HG02943 (cell line): ENCODE results near the gene PLXNA2.
A peak's percentile ranks its signal among the peaks of the same experiment; 100 is the strongest.

Experiments used
- ATAC-seq: cut with Tn5 transposase; IDR thresholded peaks from one replicate; pipeline ENCODE4 v1.9.1; 2021; ENCODE audit warnings: mild to moderate bottlenecking, low read depth, moderate library complexity; ENCODE audit not compliant: unreplicated experiment

Gene PLXNA2

DNA sequence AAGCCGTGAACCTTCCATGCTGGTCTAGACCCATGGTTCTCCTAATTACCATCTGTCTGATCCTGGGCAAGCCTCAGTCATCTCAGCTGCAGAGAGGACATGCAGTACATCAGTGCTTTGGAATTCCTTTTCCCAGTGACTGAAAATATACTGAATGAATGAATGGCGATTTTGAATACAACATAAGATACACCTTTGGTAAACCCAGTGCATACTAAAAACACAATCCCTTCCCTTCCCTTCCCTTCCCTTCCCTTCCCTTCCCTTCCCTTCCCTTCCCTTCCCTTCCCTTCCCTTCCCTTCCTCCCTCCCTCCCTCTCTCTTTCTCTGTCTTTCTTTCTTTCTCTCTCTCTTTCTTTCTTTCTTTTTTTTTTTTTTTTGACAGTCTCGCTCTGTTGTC is 21.3 kb upstream of the PLXNA2 start:
- no peak for ATAC-seq

DNA sequence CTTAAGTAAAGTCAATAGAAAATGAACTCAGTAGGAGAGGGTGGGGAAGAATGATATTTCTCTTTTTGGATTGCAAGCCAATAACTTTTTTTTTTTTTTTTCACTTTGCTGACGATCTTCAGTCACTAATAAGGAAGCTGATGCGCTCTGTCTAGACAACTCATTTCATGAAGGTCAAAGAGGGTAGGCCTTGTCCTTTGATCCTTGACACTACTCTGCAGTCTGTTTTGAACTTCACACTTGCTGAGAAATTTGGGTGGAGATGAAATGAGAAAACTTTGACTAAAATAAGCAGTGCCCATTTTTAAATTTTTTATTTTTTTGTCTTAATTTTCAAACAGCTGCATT is 20.9 kb upstream of the PLXNA2 start:
- no peak for ATAC-seq

- ATAC-seq = no peak
These were observed 20.4 kb upstream of the PLXNA2 start for GRCh38 chr1:208264469-208265121.

DNA sequence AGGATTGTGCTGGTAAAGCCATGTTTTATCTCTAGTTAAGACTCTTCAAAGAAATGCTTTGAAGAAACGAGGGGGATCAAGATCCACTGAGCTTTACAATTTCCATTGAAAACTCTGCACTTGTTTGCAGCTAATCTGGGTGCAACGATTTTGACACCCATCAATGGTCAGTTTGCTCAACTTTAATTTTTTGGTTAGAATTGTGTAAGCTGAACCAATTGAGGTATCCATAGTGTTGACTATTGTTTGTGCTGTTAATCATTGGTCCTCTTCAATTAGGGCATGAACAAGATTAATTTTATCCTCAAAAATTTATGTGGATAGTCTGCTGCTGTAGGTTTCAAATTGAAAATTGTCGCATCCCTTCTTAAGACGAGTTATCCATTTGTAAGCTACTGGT is 17.7 kb upstream of the PLXNA2 start:
- ATAC-seq = no peak

DNA sequence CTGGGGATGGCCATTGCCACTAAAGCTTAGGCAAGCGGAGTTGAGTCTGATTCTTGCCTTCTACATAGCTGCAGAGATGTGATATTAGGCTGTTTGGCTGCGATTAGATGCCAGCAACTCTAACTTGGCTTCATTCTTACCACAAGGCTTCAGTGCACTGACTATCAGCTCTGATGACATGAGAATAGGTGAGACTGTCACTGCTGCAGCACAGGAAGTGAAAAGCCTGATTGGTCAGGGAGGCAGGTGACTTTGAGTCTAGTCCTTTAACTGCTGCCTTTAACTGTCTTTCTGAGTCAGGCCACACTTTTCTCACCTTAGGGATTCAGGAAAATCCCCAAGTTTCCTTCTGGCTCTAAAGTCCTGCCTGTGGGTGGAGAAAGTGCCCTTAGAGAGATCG is 14.1 kb upstream of the PLXNA2 start:
- no peak for ATAC-seq

- ATAC-seq = no peak
These were observed 13.2 kb upstream of the PLXNA2 start for GRCh38 chr1:208257351-208257750.

DNA sequence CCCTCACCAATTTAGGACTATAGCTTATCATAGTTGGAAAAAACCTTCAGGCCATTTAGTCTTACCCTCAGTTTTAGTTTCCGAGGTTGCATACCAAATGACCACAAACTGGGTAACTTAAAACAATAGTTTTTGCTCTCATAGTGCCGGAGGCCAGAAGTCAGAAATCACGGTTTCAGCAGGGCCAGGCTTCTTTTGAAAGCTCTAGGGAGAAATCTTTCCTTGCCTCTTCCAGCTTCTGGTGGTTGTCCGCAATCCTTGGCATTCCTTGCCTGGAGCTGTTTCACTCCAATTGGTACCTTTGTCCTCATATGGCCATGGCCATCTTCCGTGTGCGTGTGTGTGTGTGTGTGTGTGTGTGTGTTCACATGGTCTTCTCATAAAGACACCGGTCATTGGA is 12.4 kb upstream of the PLXNA2 start:
- ATAC-seq = no peak

DNA sequence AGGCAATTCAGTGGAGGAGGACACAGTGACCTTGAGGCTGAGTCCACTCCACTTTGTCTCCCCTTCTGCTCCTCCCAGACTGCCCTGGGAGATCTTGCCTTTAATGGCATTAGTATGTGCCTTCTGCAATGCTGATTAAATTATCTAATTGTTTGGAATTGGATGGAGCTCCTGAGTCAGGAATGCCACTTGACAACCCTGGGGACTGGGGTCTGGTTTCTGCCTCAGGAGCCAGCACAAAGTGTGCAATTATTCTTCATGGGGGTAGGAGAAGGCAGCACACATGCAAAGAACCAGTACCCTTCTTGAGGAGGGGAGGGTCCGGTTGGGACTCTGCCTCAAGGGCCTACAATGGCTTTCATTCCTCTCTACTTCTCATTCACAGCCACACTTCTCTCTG is 11.9 kb upstream of the PLXNA2 start:
- no peak for ATAC-seq

DNA sequence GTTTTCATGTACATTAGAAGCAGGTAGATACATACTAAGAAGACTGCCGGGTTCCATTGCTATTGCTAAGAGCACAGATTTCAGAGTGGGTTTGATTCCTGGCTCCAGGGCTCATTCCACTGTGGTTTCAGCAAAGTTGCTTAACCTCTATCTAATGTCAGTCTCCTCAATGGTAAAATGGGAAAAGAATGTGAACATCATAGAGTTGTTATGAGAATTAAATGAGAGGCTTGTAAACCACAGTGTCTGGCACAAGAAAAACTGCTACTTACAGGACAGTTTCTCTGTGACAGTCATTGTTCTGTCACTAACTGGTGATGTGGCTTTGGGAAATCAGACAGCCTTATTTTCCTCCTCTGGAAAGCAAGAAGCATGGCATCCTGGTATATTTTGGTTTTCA is 10.7 kb upstream of the PLXNA2 start:
- no peak for ATAC-seq

DNA sequence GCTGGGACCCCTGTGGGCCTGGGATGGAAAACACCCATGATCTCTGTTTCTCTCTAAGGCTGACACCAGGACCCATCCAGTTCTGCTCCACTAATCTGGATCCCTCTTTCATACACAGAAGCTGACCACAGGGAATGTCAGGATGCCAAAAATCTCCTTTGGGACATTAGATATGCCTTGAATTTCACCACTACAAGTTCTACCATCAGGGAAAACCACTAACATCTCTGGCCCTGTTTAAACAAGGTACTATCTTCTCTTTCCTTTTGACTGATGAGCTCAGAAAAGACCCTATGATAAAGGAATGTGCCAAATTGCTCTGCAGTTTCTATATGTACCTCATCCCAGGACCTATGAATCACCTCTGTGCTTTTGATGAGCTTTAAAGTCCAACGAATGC is 10.2 kb upstream of the PLXNA2 start:
- ATAC-seq = no peak

DNA sequence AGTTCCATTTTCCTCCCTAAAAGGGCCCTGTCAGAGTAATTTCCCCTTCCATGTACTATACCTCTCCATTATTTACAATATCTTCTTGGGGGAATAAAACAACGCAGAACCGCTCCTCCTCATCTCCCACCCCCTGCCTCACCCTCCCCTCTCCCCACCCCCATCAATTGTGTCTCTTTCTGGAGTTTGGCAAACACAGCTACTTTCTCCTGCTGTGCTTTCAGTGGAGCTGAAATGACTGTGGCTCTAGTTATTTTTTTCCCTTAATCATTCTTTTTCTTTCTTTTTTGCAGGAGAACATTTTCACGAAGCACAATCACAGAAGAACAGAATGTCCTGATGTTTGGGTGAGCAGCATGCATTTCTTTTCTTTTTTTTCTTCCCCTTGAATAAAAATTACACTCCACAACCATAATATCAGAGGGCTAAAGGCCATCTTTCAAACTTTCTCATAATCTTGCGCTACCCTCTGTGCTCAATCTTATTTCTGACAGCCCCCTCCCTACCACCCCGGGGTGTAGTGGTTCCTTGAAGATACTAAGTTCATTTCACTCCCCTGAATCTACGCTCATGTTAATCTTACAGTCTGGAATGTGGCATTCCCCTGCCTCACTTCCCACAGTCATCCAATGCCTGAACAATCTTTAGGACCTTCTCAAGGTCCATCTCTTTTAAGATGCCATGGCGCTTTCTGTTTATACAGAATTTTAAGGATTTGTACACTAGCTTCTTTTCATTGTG is 8.8 kb upstream of the PLXNA2 start:
- no peak for ATAC-seq

GRCh38 chr1:208251911-208252835 is 8.0 kb upstream of the PLXNA2 start:
- ATAC-seq = no peak

GRCh38 chr1:208251015-208251414 is 6.8 kb upstream of the PLXNA2 start:
- no peak for ATAC-seq

GRCh38 chr1:208250613-208251012 is 6.4 kb upstream of the PLXNA2 start:
- no peak for ATAC-seq

- no peak for ATAC-seq
These were observed 5.0 kb upstream of the PLXNA2 start for GRCh38 chr1:208248991-208249696.

DNA sequence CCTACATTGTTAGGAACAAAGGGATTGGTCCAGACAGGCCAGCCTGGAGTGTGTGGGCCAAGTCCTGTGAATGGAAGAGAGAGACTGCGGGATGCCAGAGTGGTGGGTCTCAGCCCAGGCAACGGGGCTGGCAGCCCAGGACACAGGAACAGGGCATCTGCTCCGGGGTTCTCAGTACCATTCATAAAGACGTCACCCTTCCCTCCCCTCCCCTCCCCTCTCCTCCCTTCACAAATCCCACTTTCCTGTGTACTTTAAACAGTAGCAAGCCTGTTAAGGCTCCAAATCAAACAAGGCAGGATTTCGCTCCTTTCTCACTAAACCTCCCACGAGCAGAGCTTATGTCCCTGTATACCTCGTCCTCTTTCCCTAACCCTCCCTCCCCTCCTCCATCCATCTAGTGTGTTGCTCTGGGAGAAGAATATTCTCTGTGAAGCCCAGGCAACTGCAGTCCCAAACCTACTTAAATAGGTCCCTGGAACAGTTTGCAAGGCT is 4.2 kb upstream of the PLXNA2 start:
- ATAC-seq = no peak

GRCh38 chr1:208247696-208248095 is 3.5 kb upstream of the PLXNA2 start:
- no peak for ATAC-seq

DNA sequence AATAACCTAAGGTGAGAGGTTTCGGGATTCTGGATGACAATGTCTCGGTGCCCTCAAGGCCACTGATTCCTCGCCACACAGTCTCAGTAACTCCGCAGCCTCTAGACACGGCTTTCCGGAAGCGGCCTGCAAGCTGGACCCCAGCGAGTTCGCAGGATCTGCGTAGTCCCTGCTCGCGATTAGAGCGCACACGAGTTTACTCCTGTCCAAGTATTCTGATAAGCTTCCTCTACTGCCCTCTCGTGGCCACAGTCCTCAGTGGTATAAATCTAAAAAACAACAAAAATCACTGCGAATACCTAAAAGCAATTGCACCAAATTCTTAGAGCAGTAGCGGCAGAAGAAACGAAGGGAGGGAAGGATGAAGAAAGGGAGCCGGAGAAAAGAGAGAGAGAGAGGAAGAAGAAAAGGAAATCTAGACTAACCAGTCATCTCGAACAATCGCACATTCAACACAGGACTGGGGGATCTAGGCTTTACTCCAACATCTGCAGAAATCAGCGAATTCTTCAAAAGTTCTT is 1.1 kb upstream of the PLXNA2 start:
- peak; percentile 50 for ATAC-seq

GRCh38 chr1:208243527-208243966 is 637 bp downstream of the PLXNA2 start:
- ATAC-seq = no peak

DNA sequence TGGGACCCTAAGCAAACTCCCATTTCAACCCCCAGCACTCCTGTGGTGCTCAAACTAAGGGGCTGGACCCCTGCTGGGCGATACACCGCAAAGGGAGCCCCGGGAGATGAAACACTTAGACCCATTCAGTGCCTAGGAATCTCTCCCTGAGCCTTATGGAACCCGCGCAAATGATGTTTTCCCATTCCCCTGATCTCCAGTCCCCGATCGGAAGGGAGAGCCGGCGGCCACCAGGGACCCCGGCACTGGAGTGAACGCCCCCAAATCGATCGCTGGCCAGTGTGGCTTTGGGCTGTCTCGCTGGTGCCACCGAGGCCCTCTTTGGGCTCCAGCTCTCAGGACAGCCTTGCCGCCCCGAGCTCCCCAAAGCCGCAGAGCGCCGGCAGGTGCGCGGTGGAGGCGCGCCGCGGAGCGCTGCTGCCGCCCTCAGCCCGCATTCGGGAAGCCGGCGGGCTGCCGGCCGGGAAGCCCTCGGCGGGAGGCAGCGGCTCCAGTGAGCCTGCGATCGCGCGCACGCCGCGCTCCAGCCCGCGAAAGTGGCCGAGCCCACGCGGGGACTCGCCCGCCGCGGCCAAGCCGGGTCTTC is 1.1 kb downstream of the PLXNA2 start:
- no peak for ATAC-seq
